NOMO-1 treated with dmso at 0.1 percent for 144 hours (cell line): ENCODE data around the gene CCDC154.
"Not testable (repeated sequence)": the region's sequence is repeated elsewhere in the genome, so short reads cannot be mapped to it uniquely, and the experiment has no call there.

ENCODE experiments used
- DNase-seq: peaks from one replicate; lab custom pipeline; 2025; ENCODE audit not compliant: unreplicated experiment; lab: John Stamatoyannopoulos, UW

CCDC154 gene

GRCh38 chr16:1455190-1456171 lies 11.1 kb upstream of the CCDC154 start:
- no peak for DNase-seq

DNA sequence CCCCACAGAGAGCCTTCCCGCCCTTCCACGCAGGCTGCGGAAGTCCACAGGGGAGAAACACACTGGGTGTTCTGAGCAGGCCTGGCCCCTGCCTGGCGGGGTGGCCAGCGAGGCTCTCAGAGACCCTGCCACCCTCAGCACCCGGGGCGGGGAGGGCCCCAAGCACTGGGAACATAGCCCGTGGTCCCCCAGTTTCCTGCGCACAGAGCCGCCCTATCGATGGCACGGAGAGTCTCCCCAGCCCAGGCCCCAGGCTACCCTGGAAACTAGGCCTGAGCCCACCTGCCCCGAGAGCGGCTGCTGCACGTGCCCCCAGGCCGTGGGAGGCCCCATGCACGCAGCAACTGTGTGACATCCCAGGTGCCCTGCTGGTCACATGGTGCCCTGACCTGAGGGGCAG lies 10.2 kb upstream of the CCDC154 start:
- no peak for DNase-seq

GRCh38 chr16:1453316-1453715 lies 9.0 kb upstream of the CCDC154 start:
- no peak for DNase-seq

- no peak for DNase-seq
Observed at GRCh38 chr16:1452530-1452929, 8.2 kb upstream of the CCDC154 start.

- no peak for DNase-seq
Observed at GRCh38 chr16:1451702-1452392, 7.5 kb upstream of the CCDC154 start.

GRCh38 chr16:1450841-1451240 lies 6.5 kb upstream of the CCDC154 start:
- DNase-seq, result no peak

GRCh38 chr16:1450218-1450617 lies 5.9 kb upstream of the CCDC154 start:
- DNase-seq, result no peak

- no peak for DNase-seq
Observed at GRCh38 chr16:1449201-1449788, 4.9 kb upstream of the CCDC154 start.

- DNase-seq, result no peak
Observed at GRCh38 chr16:1448536-1449116, 4.3 kb upstream of the CCDC154 start.

GRCh38 chr16:1447965-1448364 lies 3.6 kb upstream of the CCDC154 start:
- DNase-seq, result no peak

DNA sequence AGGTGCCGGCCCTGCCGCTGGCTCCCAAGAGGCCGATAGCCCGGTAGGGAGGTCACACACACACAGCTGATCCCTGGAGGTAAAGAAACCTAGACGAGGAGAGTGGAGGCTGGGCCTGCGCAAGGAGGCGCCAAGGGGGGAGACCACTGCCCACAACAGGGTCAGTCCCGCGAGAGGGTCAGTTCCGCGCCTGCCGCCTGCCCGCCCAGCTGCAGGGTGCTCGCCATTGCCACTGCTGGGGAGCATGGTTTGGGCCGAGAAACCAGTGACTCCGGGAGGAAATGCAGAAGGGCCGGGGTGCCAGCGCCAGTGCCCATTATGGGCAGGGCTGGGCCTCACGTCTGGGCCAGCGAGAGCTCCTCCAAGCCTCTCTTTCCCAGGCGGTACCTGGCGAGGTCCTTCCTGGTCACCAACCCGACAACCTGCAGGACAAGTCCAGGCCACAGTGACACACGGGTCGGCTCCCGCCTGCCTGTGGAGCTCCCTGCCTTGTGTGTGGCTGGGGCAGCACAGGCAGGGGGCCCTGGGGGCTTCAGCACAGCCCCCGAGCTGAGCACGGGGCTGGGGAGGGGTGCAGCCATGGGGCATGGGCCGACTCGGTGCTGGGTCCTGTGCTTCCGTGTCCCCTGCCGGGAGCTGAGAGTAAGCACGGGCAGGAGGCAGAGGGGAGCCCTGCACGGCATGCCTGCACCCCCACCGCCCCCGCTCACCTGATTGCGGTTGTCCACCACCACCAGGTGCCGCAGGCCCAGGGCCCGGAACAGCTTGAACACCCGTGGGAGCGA lies 2.1 kb upstream of the CCDC154 start:
- DNase-seq, result no peak

DNA sequence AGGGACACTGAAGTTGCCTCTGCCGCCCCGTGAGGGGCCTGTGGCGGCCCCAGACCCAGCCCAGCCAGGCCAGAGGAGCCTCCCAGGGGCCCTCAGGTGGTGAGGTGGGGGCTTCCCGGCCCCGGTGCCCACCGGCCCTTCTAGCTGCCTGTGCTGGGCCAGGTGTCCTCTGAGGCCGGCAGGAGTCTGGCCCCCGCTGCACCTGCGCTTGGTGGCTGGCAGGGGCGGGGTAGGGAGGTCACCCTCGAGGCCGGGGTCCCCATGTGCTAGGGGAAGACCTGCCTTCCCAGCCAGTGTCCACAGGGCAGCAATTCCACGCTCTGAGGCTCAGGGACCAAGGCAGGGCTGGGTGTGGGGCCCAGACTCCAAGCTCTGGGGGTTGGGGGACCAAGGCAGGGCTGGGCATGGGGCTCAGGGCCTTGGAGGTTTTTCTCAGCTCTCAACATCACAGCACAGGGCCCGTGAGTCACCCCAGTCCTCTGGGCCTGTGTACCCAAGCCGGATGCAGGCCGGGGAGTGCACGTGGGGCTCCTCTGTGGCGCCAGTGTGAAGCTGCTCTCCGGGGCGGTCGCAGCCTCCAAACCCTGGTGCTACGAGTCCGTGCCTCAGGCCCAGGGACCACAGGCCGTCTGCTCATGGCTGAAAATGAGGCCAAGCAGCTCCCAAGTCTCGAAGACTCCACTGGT lies 1.3 kb upstream of the CCDC154 start:
- DNase-seq, result no peak

- DNase-seq, result no peak
Observed at GRCh38 chr16:1444730-1445517, 568 bp upstream of the CCDC154 start.

DNA sequence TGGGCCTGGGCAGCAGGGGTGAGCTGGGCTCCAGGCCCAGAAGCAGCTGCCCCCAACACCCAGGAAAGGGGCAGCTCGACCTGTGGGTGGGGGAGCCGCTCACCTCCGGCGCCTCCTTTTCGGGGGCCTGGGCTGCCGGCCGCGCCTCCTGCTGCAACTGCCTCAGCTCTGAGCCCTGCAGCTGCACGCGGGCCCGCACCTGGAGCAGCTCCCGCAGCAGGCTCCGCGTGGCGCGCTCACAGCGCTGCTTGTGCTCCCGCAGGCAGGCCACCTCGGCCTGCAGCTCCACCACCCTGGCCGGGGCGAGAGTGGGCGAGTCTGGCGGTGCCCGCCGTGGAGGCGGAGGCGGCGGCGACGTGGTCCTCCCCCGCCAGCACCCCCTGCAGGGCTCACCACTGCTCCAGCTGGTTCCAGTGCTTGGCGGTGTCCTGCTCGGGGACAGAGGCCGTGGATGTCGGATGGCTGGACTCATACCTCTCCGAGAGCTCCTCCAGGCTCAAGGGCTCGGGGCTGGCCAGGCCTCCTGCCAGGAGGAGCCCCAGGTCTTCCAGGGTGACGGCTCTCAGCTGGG lies 868 bp downstream of the CCDC154 start:
- DNase-seq, result no peak

GRCh38 chr16:1442697-1443096 lies 1.7 kb downstream of the CCDC154 start:
- no peak for DNase-seq

GRCh38 chr16:1441391-1441829 lies 2.9 kb downstream of the CCDC154 start:
- no peak for DNase-seq

- DNase-seq, result not testable (repeated sequence)
Observed at GRCh38 chr16:1439699-1440074, 4.7 kb downstream of the CCDC154 start.

GRCh38 chr16:1439058-1439698 lies 5.2 kb downstream of the CCDC154 start:
- no peak for DNase-seq
